ENCODE measurements around the gene LGALS7B. TPM values are rescaled to one million over a fixed set of nuclear protein-coding genes. Genes with fewer than 3 reads are reported as not detected.
"Not testable (repeated sequence)": the region's sequence is repeated elsewhere in the genome, so short reads cannot be mapped to it uniquely, and the experiment has no call there.

Gene LGALS7B
- total RNA-seq, 2 donors from 2014 or later = 3.8 to 9.8 TPM

DNA sequence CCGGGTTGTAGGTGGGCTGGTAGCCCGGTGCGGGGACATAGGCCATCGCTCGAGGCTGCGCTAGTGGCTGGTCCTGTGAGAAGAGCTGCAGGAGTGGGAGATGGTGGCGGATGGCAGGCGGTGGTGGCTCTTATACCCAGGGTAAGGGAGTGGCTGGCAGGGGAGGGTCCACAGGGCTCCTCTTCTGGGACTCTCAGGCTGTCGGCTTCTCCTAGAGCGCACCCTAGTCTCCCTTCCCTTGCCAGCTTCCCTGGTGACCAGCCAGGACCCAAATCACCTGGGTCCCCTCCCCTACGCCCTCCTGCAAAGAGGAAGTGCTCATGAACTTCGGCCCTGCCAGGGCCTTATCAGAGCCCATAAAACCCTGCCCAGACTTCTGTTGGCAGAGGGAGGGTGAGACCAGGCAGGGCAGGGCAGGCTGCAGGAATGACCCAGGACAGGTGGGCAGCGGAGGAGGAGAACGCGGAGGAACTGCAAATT lies 23.9 kb downstream of the LGALS7B start, which contains the start of gene LGALS4:
Gene LGALS4, minus strand, starts transcription at position 105 of the 480 bp plus-strand sequence. Its CDS starts 59 bp downstream, at position 46.
- Histone ChIP-seq H3K9me3 (no peaks in the 10 kb centered on the region), H3K27me3 (replicated peaks; ENCODE audit: insufficient read depth) (no peaks in the 10 kb centered on the region), H3K4me3 (no peak within 1 kb of the TSS), H3K4me1 (replicated peaks) (no peaks in the 10 kb centered on the region), H3K36me3 (peaks cover 0 to 16% of the 10 kb centered on the region in 2 donors), H3K27ac (no peak within 1 kb of the TSS)
- WGBS = 80% methylated on average over 14 of the region's 15 CpGs
- intact Hi-C loops (cut with DNase I) = no loop called here
- no peak for DNase-seq (ENCODE audit: low spot score)
- TF ChIP-seq POLR2A (IDR thresholded peaks at IDR 0.05) = no peak
- no peak for TF ChIP-seq POLR2AphosphoS5 (IDR thresholded peaks at IDR 0.05)
- no peak for TF ChIP-seq CTCF (IDR thresholded peaks at IDR 0.05)

DNA sequence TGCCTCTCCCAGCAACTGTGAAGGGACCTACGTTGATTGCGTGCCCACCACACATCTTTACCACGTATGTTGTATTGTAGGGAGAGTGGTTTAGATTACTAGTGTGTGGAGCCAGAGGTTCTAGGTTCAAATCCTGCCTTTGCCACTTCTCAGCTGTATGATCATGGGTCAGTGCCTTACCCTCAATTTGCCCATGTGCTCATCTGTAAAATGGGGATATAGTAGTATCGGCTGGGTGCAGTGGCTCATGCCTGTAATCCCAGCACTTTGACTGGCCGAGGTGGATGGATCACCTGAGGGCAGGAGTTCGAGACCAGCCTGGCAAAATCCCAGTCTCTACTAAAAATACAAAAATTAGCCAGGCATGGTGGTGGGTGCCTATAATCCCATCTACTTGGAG lies 24.3 kb downstream of the LGALS7B start:
- intact Hi-C loops (cut with DNase I) = no loop called here
- no peak for TF ChIP-seq POLR2AphosphoS5 (IDR thresholded peaks at IDR 0.05)
- TF ChIP-seq CTCF (IDR thresholded peaks at IDR 0.05) = no peak
- no peak for TF ChIP-seq POLR2A (IDR thresholded peaks at IDR 0.05)
- no peaks in the 10 kb centered on the region for H3K9me3 ChIP-seq
- H3K27me3 ChIP-seq (replicated peaks; ENCODE audit: insufficient read depth) = no peaks in the 10 kb centered on the region
- DNase-seq (ENCODE audit: low spot score) = no peak
- H3K36me3 ChIP-seq = peaks cover 0 to 16% of the 10 kb centered on the region in 2 donors
- WGBS = 93% methylated on average over 6 of the region's 6 CpGs
- no peak overlapping the region for H3K4me3 ChIP-seq
- H3K4me1 ChIP-seq (replicated peaks) = no peaks in the 10 kb centered on the region
- H3K27ac ChIP-seq = no peak overlapping the region

- H3K27me3 ChIP-seq (replicated peaks; ENCODE audit: insufficient read depth); intact Hi-C loops (cut with DNase I); H3K4me1 ChIP-seq (replicated peaks); H3K9me3 ChIP-seq; H3K27ac ChIP-seq; DNase-seq (ENCODE audit: low spot score); H3K4me3 ChIP-seq: not testable (repeated sequence)
- 88% methylated on average over 2 of the region's 2 CpGs for WGBS
- H3K36me3 ChIP-seq = peaks cover 0 to 16% of the 10 kb centered on the region in 2 donors
These were observed 24.9 kb downstream of the LGALS7B start for GRCh38 chr19:38813932-38814331.

- TF ChIP-seq POLR2AphosphoS5 (IDR thresholded peaks at IDR 0.05) = no peak
- no peak for TF ChIP-seq POLR2A (IDR thresholded peaks at IDR 0.05)
- no peak for TF ChIP-seq CTCF (IDR thresholded peaks at IDR 0.05)
- Histone ChIP-seq H3K4me3 (no peak overlapping the region), H3K4me1 (replicated peaks) (no peaks in the 10 kb centered on the region), H3K27me3 (replicated peaks; ENCODE audit: insufficient read depth) (no peaks in the 10 kb centered on the region), H3K9me3 (no peaks in the 10 kb centered on the region), H3K27ac (no peak overlapping the region), H3K36me3 (peaks cover 0 to 16% of the 10 kb centered on the region in 2 donors)
- intact Hi-C loops (cut with DNase I) = no loop called here
- 91% methylated on average over 34 of the region's 34 CpGs for WGBS
- no peak for DNase-seq (ENCODE audit: low spot score)
These were observed 26.3 kb downstream of the LGALS7B start for GRCh38 chr19:38815059-38816001.

DNA sequence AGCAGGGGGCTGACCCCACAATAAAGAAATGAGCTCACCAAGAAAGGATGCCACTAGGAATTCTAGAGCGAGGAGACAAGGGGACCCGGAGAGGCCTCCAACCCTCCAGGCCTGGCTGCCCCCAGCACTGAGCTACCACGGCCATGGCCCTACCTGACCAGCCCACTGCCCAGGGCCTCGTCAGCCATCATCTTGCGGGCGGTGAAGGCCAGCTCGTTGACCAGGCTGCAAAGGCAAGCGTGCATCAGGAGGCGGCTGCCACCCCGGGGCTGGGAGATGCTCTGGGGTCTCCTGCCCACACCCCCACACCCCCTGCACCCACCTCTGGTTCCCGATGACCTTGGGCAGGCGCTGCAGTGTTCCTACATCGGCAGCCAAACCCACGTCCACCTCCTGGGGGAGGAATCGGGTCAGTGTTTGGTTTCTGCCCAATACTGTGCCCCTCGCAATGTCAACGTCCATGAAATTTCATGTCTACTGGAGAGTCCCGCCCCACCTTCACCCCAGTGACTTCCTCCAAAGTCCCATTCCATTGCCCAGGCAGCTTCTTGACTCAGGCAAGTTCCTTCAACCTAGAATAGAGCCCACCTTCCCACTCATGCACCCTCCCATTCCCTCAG lies 27.2 kb downstream of the LGALS7B start:
- no peak for TF ChIP-seq CTCF (IDR thresholded peaks at IDR 0.05)
- no peak for TF ChIP-seq POLR2AphosphoS5 (IDR thresholded peaks at IDR 0.05)
- TF ChIP-seq POLR2A (IDR thresholded peaks at IDR 0.05) = no peak
- Histone ChIP-seq H3K4me3 (no peak overlapping the region), H3K9me3 (no peaks in the 10 kb centered on the region), H3K27me3 (replicated peaks; ENCODE audit: insufficient read depth) (no peaks in the 10 kb centered on the region), H3K4me1 (replicated peaks) (no peaks in the 10 kb centered on the region), H3K36me3 (peaks cover 0 to 16% of the 10 kb centered on the region in 2 donors), H3K27ac (no peak overlapping the region)
- 90% methylated on average over 18 of the region's 18 CpGs for WGBS
- intact Hi-C loops (cut with DNase I) = no loop called here
- DNase-seq (ENCODE audit: low spot score) = no peak

All from prostate gland (tissue), 2 donors.